NCI-H128 (cell line): ENCODE results near the gene CAMK2A.

Experiments used
- DNase-seq: peaks from one replicate; lab custom pipeline; 2025; ENCODE audit not compliant: unreplicated experiment; lab: John Stamatoyannopoulos, UW

The CAMK2A gene

DNA sequence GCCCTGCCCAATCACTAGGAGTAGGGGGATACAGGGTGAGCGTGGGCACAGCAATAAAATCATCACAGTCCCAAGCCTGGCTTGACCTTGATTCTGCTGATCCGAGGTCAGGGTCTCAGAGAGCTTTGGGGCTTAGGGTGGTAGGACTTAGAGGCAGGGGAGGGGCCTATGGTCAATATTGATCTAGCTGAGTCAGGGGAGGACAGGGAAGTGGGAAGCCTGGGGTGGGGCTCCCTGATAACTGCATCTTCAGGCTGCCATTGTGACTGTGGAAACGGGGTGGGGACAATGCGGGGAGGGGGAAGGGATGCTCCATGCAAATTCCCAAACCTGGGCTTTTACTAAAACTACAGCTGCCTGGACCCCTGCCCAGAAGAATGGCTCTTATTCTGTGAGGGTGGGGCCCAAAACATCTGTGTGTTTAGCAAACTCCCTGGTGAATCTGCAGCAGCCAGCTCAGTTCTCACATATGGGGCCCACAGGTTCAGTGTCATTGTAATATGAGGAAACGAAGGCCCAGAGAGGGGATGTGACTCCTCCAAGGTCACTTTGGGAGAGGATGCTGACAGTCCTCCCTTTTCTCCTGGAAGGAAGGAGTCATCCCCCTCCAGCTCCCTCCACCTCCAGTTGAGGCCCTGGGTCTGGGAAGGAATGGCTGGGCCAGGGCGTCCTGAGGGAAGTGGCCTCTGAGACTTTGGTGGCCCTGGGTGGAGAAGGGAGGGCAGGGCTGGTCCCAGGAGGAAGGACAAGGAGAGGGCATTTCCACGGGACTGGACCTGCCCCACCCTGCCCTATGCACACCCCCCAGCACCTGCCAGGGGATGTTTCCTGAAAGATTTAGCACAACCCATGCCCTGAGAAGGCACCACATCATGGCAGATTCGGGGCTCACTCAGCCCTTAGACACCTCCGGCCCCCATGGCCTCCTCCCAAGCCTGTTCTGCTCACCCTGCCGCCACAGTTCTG, 73.3 kb downstream of the CAMK2A start:
- no peak for DNase-seq

- no peak for DNase-seq
Observed at GRCh38 chr5:150214289-150214688, 75.3 kb downstream of the CAMK2A start.

- no peak for DNase-seq
Observed at GRCh38 chr5:150213530-150213929, 76.0 kb downstream of the CAMK2A start.

GRCh38 chr5:150211156-150212030, 78.2 kb downstream of the CAMK2A start:
- DNase-seq = no peak

- no peak for DNase-seq
Observed at GRCh38 chr5:150210644-150211043, 78.9 kb downstream of the CAMK2A start.

DNA sequence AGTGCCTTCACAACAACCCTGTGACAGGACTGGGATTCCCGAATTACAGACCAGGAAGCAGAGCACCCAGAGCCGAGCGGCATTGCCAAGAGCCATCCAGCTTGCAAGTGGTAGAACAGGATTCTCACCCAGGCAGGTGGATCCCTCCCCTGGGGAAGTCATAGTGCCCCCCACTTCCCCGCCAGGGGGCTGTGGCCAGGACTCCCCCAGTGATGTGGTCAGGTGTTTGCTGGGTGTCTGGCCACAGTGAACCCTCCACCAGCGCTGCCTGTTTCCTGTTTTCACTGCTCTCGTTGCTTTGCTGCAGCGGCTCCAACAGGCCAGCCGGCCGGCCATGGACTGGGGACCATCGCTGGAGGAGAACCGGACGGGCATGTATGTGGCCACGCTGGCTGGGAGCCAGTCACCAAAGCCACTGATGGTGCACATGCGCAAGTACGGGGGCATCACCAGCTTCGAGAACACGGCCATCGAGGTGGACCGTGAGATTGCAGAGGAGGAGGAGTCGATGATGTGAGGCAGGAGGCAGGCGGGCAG, 80.4 kb downstream of the CAMK2A start:
- no peak for DNase-seq

DNA sequence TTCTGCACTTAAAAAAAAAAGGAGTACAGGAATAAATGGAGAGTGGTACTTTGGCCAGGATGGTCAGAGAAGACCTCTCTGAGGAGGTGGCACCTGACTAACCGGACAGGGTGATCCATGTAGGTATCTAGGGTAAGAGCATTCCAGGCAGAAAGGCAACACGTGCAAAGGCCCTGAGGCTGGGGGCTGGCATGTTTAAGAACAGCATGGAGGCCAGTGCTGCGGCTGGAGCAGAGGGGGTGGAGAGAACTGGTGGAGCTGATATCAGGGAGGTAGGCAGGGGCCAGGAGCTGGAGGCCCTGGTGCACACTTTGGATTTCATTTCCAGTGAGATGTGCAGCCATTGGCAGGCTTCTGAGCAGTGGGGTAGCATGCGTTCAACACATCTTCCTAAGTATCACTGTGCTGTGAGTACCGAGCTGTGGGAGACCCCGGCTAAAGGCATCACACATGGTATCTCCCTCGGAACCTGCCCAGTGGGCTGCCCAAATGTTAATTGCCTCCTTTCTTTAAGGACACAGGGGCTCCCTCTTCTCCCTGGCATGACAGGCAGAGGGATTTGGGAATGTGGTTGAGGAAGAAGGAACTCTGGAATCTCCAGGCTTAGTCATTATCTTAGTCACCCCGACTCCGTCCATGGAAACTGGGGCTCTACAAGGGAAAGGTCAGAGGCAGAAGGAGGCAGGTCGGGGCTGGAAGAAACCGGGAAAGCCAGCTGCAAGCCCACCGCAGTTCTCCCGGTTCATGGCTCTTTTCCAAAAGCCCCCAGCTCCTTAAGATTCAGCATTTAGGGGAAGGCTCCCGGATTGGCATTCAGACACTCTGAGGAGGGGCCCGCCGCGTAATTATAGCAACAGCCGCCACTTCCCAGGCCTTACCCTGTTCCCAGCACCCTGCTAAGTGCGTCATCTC, 81.1 kb downstream of the CAMK2A start:
- DNase-seq = no peak

DNA sequence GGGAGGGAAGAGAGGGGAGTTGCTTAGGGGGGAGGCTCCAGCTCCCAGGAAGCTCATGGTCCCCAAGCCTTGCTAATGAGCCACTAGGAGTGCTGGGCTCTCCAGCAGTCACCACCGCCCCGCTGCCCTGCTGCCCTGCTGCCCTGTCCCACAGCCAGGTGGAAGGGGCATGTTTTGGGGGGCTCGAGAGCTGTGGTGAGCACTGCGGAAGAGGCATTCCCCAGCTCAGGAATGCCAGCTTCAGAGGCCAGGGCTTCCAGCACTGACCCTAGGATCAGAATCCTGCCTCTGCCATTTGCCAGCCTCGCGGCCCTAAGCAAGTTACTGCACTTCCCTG, 82.8 kb downstream of the CAMK2A start:
- DNase-seq = no peak

DNA sequence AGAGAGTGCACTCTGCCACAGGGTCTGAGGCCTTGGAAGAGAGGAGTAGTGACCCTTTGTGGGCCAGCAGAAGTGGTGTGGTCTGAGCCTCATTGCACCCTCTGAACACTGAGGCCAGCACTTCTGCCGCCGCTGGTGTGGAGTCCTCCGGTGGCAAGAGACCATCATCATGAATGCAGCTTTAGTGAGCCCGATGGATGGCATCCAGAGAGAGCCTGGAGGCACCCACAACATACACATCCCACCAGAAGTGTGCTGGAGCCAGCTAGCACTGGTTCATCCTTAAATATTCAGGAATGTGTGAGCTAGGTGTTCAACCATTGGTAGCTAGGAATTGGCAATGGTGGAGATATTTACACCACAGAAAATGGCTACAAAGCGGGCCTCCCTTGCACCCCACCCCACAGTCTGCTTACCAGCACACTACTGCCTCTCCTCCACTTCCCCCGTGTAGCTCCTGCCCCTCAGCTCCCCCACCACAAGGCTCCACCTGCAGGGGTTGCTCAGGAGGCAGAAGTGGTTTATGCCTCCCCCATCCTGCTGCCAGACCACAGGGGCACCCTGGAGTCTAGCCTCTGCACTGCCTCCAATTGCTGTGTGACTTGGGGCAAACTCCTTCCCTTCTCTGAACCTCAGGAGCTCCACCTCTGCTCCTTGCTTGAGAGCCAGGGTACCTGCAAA, 83.3 kb downstream of the CAMK2A start:
- no peak for DNase-seq

GRCh38 chr5:150204590-150204960, 85.0 kb downstream of the CAMK2A start:
- DNase-seq = no peak

GRCh38 chr5:150203832-150204589, 85.6 kb downstream of the CAMK2A start:
- DNase-seq = no peak

DNA sequence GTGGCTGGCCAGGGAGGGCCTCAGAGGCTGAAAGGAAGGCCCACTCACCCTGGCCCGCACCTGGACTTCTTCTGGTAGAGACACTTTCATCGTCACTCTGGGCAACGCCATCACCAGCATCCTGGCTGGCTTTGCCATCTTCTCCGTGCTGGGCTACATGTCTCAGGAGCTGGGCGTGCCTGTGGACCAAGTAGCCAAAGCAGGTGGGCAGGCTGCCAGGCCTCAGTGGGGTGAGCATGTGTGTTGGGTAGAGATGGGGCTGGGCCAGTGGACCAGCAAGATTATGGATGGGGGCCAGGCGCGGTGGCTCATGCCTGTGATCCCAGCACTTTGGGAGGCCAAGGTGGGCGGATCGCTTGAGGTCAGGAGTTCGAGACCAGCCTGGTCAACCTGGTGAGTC, 87.1 kb downstream of the CAMK2A start:
- no peak for DNase-seq

DNA sequence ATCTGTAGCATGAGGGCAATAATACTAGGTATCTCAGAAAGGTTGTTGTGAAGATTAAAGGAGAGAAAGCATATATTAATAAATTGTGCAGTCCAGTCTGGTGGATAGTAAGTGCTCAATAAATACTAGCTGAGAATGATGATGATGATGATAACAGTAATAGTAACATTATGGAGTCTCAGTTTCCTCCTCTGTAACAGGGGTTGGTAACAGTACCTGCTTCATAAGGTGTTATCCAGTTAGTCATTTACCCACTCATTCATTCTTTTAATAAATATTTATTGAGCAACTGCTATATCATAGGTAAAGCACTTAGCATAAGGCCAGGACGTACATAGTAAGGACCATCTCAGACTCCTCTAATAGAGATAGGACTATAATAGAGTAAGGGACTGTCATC, 92.1 kb downstream of the CAMK2A start:
- no peak for DNase-seq

GRCh38 chr5:150196986-150197385, 92.6 kb downstream of the CAMK2A start:
- DNase-seq = no peak

DNA sequence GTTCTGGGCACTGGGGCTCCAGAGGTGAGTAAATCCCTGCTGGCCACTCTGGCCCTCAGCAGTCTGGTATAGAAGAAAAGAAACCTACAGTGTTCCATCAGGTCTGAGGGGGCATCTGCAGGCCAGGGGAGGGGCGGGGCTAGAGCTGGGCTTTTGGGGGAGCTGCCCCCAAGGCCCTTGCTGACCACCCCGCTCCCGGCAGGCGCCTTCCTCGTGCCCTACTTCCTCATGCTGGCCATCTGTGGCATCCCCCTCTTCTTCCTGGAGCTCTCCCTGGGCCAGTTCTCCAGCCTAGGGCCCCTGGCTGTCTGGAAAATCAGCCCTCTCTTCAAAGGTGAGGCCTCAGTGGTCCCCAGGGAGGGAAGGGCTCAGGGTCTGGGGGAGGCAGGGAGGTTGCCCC, 93.1 kb downstream of the CAMK2A start:
- DNase-seq = no peak

DNA sequence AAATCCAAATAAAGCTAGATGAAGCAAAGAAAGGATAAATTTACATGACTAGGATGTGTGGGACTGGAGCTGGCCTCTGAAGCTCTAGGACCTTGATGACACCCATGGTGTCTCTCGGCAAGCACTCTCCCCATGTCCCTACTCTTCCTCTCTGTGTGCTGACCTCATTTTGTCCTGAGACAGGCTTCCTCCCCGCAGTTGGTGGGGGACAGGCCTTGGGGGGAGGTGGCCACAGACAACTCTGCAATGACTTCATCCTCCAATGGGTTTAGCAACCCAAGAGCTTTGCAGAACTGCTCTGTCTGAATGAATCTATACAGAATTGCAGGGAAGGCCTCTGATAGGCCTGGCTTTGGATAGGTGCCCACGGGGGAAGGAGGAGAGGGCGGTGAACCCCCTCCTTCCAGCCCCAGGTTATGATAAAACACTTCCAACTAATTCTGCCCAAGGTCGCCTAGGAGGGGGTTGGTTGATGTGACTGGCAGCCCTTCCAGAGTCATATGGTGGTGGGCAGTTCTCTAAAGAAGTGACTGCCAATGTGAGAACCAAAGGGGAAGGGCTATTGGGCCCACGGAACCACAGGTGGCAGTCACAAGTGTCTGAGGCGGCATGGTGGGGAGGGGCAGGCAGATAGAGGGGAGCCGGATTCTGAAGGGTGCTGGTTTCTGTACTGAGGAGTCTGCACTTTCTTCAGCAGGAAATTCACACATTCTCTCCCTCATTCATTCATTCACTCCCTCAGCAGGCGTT, 93.7 kb downstream of the CAMK2A start:
- no peak for DNase-seq

DNA sequence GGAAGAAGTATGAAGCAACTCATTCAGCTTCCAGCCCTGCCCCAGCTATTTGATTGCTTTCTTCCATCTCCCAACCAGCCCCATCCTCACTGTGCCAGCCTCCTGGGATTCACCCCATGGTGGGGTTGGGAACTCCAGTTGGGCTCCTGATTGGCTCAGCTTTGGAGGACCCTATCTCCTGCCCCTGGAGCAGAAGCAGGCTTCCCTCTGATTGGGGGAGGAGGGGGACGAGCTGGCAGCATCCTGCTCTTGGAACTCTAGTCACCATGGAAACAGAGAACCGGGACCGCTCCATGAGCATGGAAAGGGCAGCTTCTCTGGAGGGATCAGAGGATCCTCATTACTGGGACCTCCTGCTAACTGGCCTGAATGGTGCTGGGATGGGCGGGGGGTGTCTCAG, 97.1 kb downstream of the CAMK2A start:
- DNase-seq = no peak

- DNase-seq = no peak
Observed at GRCh38 chr5:150190987-150191386, 98.6 kb downstream of the CAMK2A start.

GRCh38 chr5:150190503-150190979, 99.0 kb downstream of the CAMK2A start:
- DNase-seq = no peak
